Measurements from ENCODE around the gene FAM149A. TPM values are rescaled to one million over a fixed set of nuclear protein-coding genes. Genes with fewer than 3 reads are reported as not detected.

The FAM149A gene
- total and polyA plus RNA-seq, 2 donors (not counting 3 experiments of a cell fraction or from before 2014, with no cell fraction given), result 0.08 to 0.20 TPM

DNA sequence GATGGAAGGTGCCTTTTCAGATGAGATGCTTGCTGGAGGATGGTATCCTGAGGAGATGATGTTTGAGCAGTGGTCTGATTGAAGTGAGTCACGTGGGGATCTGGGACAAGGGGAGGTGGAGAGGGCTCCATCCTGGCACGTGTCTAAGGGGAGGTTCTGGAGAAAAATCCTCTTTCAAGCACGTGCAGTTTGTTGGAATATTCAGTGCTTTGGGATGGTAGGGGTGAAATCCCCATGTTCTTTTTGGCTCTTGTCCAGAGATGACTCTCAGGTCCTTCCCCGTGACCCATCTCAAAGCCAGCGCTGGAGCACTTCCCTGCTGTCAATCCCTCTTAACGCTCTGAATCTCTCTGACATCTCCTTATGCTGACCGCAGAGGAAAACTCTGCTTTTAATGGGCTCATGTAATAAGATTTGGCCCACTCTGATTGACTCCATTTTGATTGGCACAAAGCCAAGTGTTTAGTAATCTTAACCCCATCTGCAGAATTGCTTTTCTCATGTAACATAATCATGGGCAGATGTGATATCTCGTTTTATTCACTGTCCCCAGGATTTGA lies 112.0 kb downstream of the FAM149A start:
- TF ChIP-seq JUN (IDR thresholded peaks at IDR 0.05; ENCODE audit: borderline replicate concordance, insufficient read depth, insufficient read length, low read depth), result no peak
- TF ChIP-seq POLR2AphosphoS5 (IDR thresholded peaks at IDR 0.05; ENCODE audit: insufficient read depth, low read depth, low read length), result no peak
- TF ChIP-seq POLR2A (IDR thresholded peaks at IDR 0.05; ENCODE audit: low read depth, low read length), result no peak
- TF ChIP-seq, protein P1, sequence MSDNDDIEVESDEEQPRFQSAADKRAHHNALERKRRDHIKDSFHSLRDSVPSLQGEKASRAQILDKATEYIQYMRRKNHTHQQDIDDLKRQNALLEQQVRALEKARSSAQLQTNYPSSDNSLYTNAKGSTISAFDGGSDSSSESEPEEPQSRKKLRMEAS (IDR thresholded peaks at IDR 0.05; ENCODE audit: insufficient read depth, insufficient read length), result no peak
- TF ChIP-seq, protein P2, sequence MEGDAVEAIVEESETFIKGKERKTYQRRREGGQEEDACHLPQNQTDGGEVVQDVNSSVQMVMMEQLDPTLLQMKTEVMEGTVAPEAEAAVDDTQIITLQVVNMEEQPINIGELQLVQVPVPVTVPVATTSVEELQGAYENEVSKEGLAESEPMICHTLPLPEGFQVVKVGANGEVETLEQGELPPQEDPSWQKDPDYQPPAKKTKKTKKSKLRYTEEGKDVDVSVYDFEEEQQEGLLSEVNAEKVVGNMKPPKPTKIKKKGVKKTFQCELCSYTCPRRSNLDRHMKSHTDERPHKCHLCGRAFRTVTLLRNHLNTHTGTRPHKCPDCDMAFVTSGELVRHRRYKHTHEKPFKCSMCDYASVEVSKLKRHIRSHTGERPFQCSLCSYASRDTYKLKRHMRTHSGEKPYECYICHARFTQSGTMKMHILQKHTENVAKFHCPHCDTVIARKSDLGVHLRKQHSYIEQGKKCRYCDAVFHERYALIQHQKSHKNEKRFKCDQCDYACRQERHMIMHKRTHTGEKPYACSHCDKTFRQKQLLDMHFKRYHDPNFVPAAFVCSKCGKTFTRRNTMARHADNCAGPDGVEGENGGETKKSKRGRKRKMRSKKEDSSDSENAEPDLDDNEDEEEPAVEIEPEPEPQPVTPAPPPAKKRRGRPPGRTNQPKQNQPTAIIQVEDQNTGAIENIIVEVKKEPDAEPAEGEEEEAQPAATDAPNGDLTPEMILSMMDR (IDR thresholded peaks at IDR 0.05; ENCODE audit: extremely low read depth in 1 of 2, insufficient read depth in 1 of 2, low read depth in 1 of 2, low read length in 2 of 2), result no peak
- TF ChIP-seq EZH2 (IDR thresholded peaks at IDR 0.05; ENCODE audit: borderline replicate concordance, low read depth, low read length, severe bottlenecking), result no peak
- no peak for TF ChIP-seq MYC (IDR thresholded peaks at IDR 0.05; ENCODE audit: low read depth, low read length)
- TF ChIP-seq GATA2 (IDR thresholded peaks at IDR 0.05; ENCODE audit: insufficient read depth, insufficient read length, low read depth, low read length), result no peak
- TF ChIP-seq FOS (IDR thresholded peaks at IDR 0.05; ENCODE audit: borderline replicate concordance, insufficient read depth, low read length), result no peak
- Histone ChIP-seq H3K9me1 (replicated peaks; ENCODE audit: control insufficient read depth, extremely low read depth, insufficient read depth, low read length) (no peaks in the 10 kb centered on the region), H4K20me1 (replicated peaks; ENCODE audit: control insufficient read depth, extremely low read depth, insufficient read depth, low read length) (no peaks in the 10 kb centered on the region), H3K36me3 (ENCODE audit: control insufficient read depth in 2 of 2, extremely low read depth in 1 of 2, insufficient read depth in 2 of 2, low read length in 2 of 2) (no peaks in the 10 kb centered on the region), H3K9ac (replicated peaks; ENCODE audit: extremely low read depth, insufficient read depth, low read length) (no peak overlapping the region), H3K4me1 (ENCODE audit: control insufficient read depth, extremely low read depth, insufficient read depth, low read length) (no peaks in the 10 kb centered on the region), H3K4me3 (replicated peaks in 1 of 3; ENCODE audit: insufficient read depth in 1 of 3, low read depth in 1 of 3, low read length in 3 of 3) (no peak overlapping the region), H3K27ac (ENCODE audit: insufficient read depth, low read depth, low read length) (no peak overlapping the region), H3K79me2 (ENCODE audit: control insufficient read depth, insufficient read depth, low read length) (no peaks in the 10 kb centered on the region), H2AFZ (ENCODE audit: low read depth, low read length) (no peak overlapping the region), H3K9me3 (replicated peaks; ENCODE audit: control insufficient read depth, insufficient read depth, low read length) (no peaks in the 10 kb centered on the region), H3K27me3 (ENCODE audit: control insufficient read depth in 2 of 2, insufficient read depth in 2 of 2, low read length in 2 of 2) (no peaks in the 10 kb centered on the region), H3K4me2 (ENCODE audit: insufficient read depth, low read length) (no peak overlapping the region)
- DNase-seq (ENCODE audit: low read depth, low spot score), result no peak
- no TSS peak for BruUV-seq (replicated peaks)
- intact Hi-C loops (cut with micrococcal nuclease) (no loop called here), dilution Hi-C loops (cut with MboI; ENCODE audit: extremely low pct_ligation_motif_present, low sequenced_read_pairs) (no loop called here)
- CTCF ChIA-PET, result no interaction called here
- FAIRE-seq, result no peak
- POLR2A ChIA-PET, result no interaction called here

All from endothelial cell of umbilical vein (primary cell).